ENCODE data around the gene DCTN1.

- TF ChIP-seq POLR2A (IDR thresholded peaks at IDR 0.05; ENCODE audit: low read length) (no peak), GATA1 (IDR thresholded peaks at IDR 0.05; ENCODE audit: low read depth, low read length) (no peak)
Observed at GRCh38 chr2:74416778-74417177, 36.7 kb upstream of the DCTN1 start.

All from erythroblast (primary cell).